Upper lobe of right lung (tissue), 1 donor: ENCODE measurements around the gene LCN1. TPM values are rescaled to one million over a fixed set of nuclear protein-coding genes. Genes with fewer than 3 reads are reported as not detected.

Experiments used
- ATAC-seq: fragments of 200-7000 bp; cut with Tn5 transposase; one replicate; pipeline ENCODE4 v1.9.1; 2020; ENCODE audit warnings: mild to moderate bottlenecking, moderate library complexity
- DNase-seq: peaks from one replicate; pipeline ENCODE4 v3.0.0-alpha.2; 2020
- H3K27ac ChIP-seq: fragments of 200-600 bp; one replicate; pipeline ENCODE4 v1.8.0; 2022
- H3K27me3 ChIP-seq: fragments of 200-600 bp; one replicate; pipeline ENCODE4 v1.8.0; 2022; ENCODE audit warnings: mild to moderate bottlenecking
- H3K36me3 ChIP-seq: fragments of 200-600 bp; one replicate; pipeline ENCODE4 v1.8.0; 2022
- H3K4me1 ChIP-seq: fragments of 200-600 bp; one replicate; pipeline ENCODE4 v1.8.0; 2022
- H3K4me3 ChIP-seq: fragments of 200-600 bp; one replicate; pipeline ENCODE4 v1.8.0; 2022; ENCODE audit warnings: mild to moderate bottlenecking
- H3K9me3 ChIP-seq: fragments of 200-600 bp; one replicate; pipeline ENCODE4 v1.8.0; 2022
- intact Hi-C: fragments of 100-400 bp; cut with DNase I; formaldehyde crosslinking; loops from one replicate; pipeline ENCODE4 v1.11.0; 2022
- total RNA-seq: library from RNA; stranded (reverse); fragmentation: NEBNext Ultra II Directional; extraction: Animal tissue kit (Norgen Biotek cat#: 25700); gene quantifications from one replicate; pipeline ENCODE4 v1.2.1, GENCODE V29; 2021
- TF ChIP-seq, protein P1 (sequence below): fragments of 200-600 bp; IDR thresholded peaks from one replicate; pipeline ENCODE4 v1.8.0; 2022; ENCODE audit warnings: antibody characterized with exemption
- donor health status: DM: no; HTN: yes; CAD: no; lungs with severe emphysema.

Gene LCN1
- total RNA-seq, 1 donor from 2014 or later = not detected

DNA sequence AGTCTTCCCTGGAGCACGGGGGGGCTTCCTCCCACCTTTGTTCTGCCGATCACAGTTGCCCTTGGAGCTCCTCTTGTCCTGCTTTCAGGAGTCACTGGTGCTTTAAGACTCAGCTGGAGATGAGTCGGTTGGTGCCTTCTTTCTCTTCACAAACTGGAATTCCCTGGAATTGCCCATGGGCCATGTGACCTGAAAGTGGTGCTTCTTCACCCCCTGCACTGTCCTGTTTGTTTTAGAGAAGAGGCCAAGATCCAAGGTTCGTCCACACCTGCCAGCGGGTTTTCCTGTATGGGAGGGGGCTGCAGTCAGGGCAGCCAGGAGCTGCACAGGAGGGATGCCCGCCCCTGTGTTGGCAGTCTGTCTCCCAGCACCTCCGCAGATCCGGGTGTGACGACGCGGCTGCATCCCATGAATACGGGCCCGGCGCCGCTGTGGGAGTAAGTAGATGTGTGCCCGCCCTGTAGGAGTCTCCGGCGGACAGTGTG is 30.2 kb upstream of the LCN1 start:
- intact Hi-C loops = no loop called here
- DNase-seq (no peak), ATAC-seq (no peak)
- Histone ChIP-seq H3K36me3 (peaks cover 34% of the 10 kb centered on the region), H3K27ac (no peak overlapping the region), H3K27me3 (no peaks in the 10 kb centered on the region), H3K9me3 (no peaks in the 10 kb centered on the region), H3K4me3 (no peak overlapping the region), H3K4me1 (no peaks in the 10 kb centered on the region)
- TF ChIP-seq, protein P1, sequence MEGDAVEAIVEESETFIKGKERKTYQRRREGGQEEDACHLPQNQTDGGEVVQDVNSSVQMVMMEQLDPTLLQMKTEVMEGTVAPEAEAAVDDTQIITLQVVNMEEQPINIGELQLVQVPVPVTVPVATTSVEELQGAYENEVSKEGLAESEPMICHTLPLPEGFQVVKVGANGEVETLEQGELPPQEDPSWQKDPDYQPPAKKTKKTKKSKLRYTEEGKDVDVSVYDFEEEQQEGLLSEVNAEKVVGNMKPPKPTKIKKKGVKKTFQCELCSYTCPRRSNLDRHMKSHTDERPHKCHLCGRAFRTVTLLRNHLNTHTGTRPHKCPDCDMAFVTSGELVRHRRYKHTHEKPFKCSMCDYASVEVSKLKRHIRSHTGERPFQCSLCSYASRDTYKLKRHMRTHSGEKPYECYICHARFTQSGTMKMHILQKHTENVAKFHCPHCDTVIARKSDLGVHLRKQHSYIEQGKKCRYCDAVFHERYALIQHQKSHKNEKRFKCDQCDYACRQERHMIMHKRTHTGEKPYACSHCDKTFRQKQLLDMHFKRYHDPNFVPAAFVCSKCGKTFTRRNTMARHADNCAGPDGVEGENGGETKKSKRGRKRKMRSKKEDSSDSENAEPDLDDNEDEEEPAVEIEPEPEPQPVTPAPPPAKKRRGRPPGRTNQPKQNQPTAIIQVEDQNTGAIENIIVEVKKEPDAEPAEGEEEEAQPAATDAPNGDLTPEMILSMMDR = no peak

DNA sequence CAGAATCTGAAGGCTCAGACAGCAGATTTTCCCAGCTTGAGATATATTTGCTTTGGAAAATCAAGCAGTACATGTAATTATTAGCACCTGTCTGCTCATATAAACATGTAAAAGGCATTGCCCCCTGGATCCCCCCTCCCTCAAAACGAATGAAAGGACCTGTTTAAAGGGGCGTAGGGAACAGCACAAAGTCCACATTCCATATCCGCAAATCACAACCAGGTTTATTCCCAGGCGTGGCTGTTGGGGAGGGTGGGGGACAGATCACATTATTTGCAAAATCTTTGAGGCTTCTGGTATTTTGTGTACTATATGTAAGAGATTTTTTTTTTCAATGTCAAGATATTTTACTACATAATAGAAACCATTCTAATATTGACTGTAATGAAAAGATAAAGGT is 29.5 kb upstream of the LCN1 start:
- H3K4me1 ChIP-seq = no peaks in the 10 kb centered on the region
- no peak overlapping the region for H3K27ac ChIP-seq
- peaks cover 29% of the 10 kb centered on the region for H3K36me3 ChIP-seq
- H3K27me3 ChIP-seq = no peaks in the 10 kb centered on the region
- no peaks in the 10 kb centered on the region for H3K9me3 ChIP-seq
- intact Hi-C loops = no loop called here
- H3K4me3 ChIP-seq = no peak overlapping the region
- no peak for ATAC-seq
- TF ChIP-seq, protein P1 = no peak
- no peak for DNase-seq

DNA sequence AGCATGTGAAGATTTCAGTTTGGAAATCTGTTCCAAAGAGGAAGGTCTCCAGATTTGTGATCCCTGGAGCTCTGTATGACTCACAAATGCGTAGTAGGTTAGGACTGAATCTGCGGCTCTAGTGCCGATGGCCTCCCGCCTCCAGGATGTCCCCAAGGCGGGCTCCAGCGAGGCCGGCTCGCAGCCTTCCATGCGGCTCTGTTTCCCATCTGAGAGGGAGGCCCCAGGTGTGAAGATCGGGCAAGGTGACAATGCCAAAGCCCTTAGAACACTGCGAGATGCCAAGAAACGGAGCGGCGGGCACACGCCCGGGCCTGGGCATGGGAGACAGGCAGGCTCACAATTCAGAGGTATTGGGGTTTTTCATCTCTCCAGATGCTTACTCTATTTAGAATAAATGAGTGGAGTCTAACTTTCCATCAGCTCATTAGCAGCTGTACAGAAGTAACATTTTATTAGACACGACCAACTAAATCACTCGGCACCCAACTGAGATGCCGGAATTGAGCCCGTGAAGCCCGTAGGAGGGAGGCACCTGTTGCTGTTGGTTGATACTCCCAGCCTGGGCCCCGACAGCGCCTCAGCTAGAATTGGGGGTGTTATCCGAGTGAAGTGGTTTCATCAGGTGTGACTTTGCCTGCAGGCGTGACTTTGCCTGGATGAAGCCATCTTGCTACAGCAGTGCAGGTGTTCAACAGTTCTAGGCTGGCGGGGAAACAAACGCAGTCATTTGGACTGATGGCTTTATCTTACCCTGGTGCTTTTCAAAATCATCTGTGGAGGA is 28.2 kb upstream of the LCN1 start:
- Histone ChIP-seq H3K4me3 (no peak overlapping the region), H3K4me1 (no peaks in the 10 kb centered on the region), H3K27ac (no peak overlapping the region), H3K9me3 (no peaks in the 10 kb centered on the region), H3K27me3 (no peaks in the 10 kb centered on the region), H3K36me3 (peaks cover 18% of the 10 kb centered on the region)
- DNase-seq (no peak), ATAC-seq (no peak)
- TF ChIP-seq, protein P1 = no peak
- intact Hi-C loops = no loop called here

DNA sequence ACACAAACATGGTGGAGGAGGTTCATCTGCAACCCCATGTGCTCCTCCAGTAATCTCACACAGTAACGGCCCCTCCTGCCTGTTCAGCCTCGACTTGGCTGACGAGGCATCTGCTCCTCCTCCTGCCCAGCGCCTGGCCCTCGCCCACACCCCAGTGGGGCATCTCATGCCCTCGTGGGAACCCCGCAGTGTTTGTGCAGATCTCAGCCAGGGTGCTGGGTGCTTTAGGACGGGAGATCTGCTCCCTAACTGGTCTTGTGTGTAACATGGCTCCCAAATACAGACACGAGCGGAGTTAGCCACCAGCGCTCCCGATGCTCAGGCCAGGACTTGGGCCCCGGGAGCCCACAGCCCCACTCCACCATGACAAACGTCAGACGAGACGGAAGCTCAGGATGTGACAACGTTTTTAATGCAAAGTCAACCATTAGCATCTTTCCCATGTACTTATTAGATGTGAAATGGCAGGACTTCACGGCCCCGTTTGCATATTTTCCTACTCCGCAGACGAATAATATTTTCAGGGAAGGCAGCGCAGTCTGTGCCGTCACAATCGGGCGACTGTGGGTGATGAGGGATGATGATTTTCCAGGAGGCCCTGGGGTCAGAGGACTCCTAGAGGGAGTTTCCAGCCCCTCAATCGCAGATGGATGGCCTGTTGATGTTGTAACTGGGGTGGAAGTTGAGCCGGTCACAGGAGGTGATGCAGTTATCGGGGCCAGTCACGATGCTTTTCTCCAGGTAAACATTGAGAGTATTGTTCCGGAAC is 26.3 kb upstream of the LCN1 start:
- intact Hi-C loops = no loop called here
- Histone ChIP-seq H3K27me3 (no peaks in the 10 kb centered on the region), H3K9me3 (no peaks in the 10 kb centered on the region), H3K27ac (no peak overlapping the region), H3K36me3 (peaks cover 1% of the 10 kb centered on the region), H3K4me3 (no peak overlapping the region), H3K4me1 (peaks cover 7% of the 10 kb centered on the region)
- TF ChIP-seq, protein P1 = no peak
- ATAC-seq (no peak), DNase-seq (peak; percentile 48)

DNA sequence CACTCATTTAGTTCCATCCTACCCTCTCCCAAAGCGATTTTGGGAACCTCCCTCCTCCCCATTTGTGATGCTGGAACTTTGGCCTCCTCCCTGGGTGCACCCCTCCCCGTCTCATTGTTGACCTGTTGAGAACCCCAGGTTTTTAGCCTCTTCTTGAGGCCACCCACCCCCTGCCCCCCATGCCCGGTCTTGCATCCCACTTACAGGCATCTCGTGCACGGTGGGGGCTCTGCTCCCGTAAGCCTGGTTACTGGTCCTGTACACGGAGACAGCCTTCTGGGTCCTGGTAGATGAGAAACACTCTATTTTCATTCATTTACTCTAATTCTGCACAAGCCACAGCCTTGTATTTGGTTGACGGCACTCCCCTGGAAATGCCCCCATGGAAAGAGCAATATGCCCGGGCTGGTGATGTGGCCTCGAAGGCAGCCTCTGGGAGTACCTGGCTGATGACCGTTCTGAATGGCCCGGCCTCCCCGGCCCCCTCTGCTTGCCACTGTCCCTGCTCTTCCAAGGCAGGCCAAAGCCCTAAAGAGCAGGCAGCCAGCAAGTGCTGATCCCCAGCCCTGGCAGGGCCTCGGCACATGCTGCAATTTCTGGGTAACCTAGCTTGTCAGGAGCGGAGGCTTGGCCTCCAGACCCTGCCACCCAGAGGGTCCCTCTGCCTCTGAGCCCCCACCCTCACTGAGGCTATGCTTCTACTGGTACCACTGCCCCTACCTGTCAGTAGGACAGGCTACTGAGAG is 22.7 kb upstream of the LCN1 start:
- H3K4me3 ChIP-seq = no peak overlapping the region
- peak; percentile 55 for DNase-seq
- intact Hi-C loops = no loop called here
- no peak for ATAC-seq
- no peaks in the 10 kb centered on the region for H3K27me3 ChIP-seq
- H3K9me3 ChIP-seq = no peaks in the 10 kb centered on the region
- H3K36me3 ChIP-seq = peaks cover 8% of the 10 kb centered on the region
- TF ChIP-seq, protein P1 = no peak
- no peak overlapping the region for H3K27ac ChIP-seq
- H3K4me1 ChIP-seq = peaks cover 21% of the 10 kb centered on the region
